ENCODE measurements around the gene CHD9. TPM values are rescaled to one million over a fixed set of nuclear protein-coding genes. Genes with fewer than 3 reads are reported as not detected.

CHD9 gene
- total RNA-seq, 1 donor from 2014 or later, result 77.4 TPM

- Histone ChIP-seq H3K9me3 (ENCODE audit: insufficient read depth, low read depth, low read length) (no peaks in the 10 kb centered on the region), H3K9ac (ENCODE audit: low read length) (no peak overlapping the region), H3K79me2 (ENCODE audit: insufficient read depth, low read length) (no peaks in the 10 kb centered on the region), H3K27me3 (ENCODE audit: insufficient read depth, low read length) (no peaks in the 10 kb centered on the region), H3K36me3 (ENCODE audit: insufficient read depth, low read length) (no peaks in the 10 kb centered on the region), H3K4me3 (ENCODE audit: insufficient read depth, low read depth, low read length) (no peak overlapping the region), H4K20me1 (ENCODE audit: insufficient read depth, low read length) (no peaks in the 10 kb centered on the region), H3K4me1 (ENCODE audit: insufficient read depth, low read length) (no peaks in the 10 kb centered on the region), H3K27ac (ENCODE audit: low read depth, low read length) (no peak overlapping the region), H2AFZ (ENCODE audit: low read depth, low read length) (no peak overlapping the region), H3K4me2 (ENCODE audit: low read length) (no peak overlapping the region)
- H3K4me3 Mint-ChIP-seq (ENCODE audit: unreplicated experiment), result no peak overlapping the region
- no peaks in the 10 kb centered on the region for H3K27me3 Mint-ChIP-seq (ENCODE audit: low read depth, unreplicated experiment)
- DNase-seq (ENCODE audit: low read depth), result no peak
- TF ChIP-seq, protein P1, sequence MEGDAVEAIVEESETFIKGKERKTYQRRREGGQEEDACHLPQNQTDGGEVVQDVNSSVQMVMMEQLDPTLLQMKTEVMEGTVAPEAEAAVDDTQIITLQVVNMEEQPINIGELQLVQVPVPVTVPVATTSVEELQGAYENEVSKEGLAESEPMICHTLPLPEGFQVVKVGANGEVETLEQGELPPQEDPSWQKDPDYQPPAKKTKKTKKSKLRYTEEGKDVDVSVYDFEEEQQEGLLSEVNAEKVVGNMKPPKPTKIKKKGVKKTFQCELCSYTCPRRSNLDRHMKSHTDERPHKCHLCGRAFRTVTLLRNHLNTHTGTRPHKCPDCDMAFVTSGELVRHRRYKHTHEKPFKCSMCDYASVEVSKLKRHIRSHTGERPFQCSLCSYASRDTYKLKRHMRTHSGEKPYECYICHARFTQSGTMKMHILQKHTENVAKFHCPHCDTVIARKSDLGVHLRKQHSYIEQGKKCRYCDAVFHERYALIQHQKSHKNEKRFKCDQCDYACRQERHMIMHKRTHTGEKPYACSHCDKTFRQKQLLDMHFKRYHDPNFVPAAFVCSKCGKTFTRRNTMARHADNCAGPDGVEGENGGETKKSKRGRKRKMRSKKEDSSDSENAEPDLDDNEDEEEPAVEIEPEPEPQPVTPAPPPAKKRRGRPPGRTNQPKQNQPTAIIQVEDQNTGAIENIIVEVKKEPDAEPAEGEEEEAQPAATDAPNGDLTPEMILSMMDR (IDR thresholded peaks at IDR 0.05; ENCODE audit: insufficient read depth, low read depth, low read length), result no peak
- TF ChIP-seq EZH2 (IDR thresholded peaks at IDR 0.05; ENCODE audit: insufficient read depth, low read length), result no peak
- no peak overlapping the region for H3K27ac Mint-ChIP-seq (ENCODE audit: unreplicated experiment)
- H3K36me3 Mint-ChIP-seq (ENCODE audit: low read depth, unreplicated experiment), result peaks cover 3% of the 10 kb centered on the region
- no peak for FAIRE-seq
- no peaks in the 10 kb centered on the region for H3K9me3 Mint-ChIP-seq (ENCODE audit: unreplicated experiment)
- H3K4me1 Mint-ChIP-seq (ENCODE audit: low read depth, unreplicated experiment), result no peaks in the 10 kb centered on the region
Observed at GRCh38 chr16:53024045-53024444, 30.7 kb upstream of the CHD9 start.

GRCh38 chr16:53029971-53030370, 24.8 kb upstream of the CHD9 start:
- Histone ChIP-seq H3K27ac (ENCODE audit: low read depth, low read length) (no peak overlapping the region), H2AFZ (ENCODE audit: low read depth, low read length) (no peak overlapping the region), H3K79me2 (ENCODE audit: insufficient read depth, low read length) (no peaks in the 10 kb centered on the region), H3K9ac (ENCODE audit: low read length) (no peak overlapping the region), H3K9me3 (ENCODE audit: insufficient read depth, low read depth, low read length) (no peaks in the 10 kb centered on the region), H3K4me3 (ENCODE audit: insufficient read depth, low read depth, low read length) (no peak overlapping the region), H4K20me1 (ENCODE audit: insufficient read depth, low read length) (no peaks in the 10 kb centered on the region), H3K4me2 (ENCODE audit: low read length) (no peak overlapping the region), H3K36me3 (ENCODE audit: insufficient read depth, low read length) (no peaks in the 10 kb centered on the region), H3K4me1 (ENCODE audit: insufficient read depth, low read length) (no peaks in the 10 kb centered on the region), H3K27me3 (ENCODE audit: insufficient read depth, low read length) (no peaks in the 10 kb centered on the region)
- Mint-ChIP-seq H3K36me3 (ENCODE audit: low read depth, unreplicated experiment) (peaks cover 3% of the 10 kb centered on the region), H3K4me3 (ENCODE audit: unreplicated experiment) (no peak overlapping the region), H3K27me3 (ENCODE audit: low read depth, unreplicated experiment) (no peaks in the 10 kb centered on the region), H3K9me3 (ENCODE audit: unreplicated experiment) (peaks cover under 1% of the 10 kb centered on the region), H3K4me1 (ENCODE audit: low read depth, unreplicated experiment) (peaks cover 8% of the 10 kb centered on the region), H3K27ac (ENCODE audit: unreplicated experiment) (no peak overlapping the region)
- FAIRE-seq, result no peak
- DNase-seq (ENCODE audit: low read depth), result no peak
- TF ChIP-seq, protein P1 (IDR thresholded peaks at IDR 0.05; ENCODE audit: insufficient read depth, low read depth, low read length), result no peak

DNA sequence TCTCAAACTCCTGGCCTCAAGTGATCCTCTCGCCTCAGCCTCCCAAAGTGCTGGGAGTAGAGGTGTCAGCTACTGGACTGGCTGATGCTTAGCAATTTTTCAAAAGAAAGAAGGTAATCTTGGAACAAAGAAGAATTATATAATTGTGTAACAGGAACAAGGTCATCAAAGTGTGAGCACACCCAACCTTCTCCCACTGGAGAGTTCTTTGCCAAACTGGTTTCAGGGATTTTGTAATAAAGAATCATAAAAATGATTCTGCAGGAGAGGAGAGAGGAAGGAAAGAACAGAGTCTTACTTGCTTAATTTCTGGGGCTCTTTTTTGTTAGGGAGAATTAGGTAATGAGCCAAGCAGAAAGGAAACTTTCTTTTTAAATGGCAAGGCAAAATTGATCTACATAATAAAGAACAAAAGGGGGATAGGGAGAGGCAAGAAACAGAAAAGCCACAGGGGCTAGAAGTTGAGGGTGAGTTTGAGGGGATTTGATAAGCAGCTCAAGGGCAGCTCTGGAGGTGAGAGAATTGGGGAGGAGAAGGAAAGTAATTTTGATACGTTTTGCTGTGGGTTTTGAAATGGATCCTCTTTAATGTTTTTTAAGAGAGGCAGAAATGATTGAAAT, 23.4 kb upstream of the CHD9 start:
- no peak for DNase-seq (ENCODE audit: low read depth)
- H3K9me3 ChIP-seq (ENCODE audit: insufficient read depth, low read depth, low read length), result no peaks in the 10 kb centered on the region
- no peaks in the 10 kb centered on the region for H3K36me3 Mint-ChIP-seq (ENCODE audit: low read depth, unreplicated experiment)
- no peak for FAIRE-seq
- no peaks in the 10 kb centered on the region for H3K36me3 ChIP-seq (ENCODE audit: insufficient read depth, low read length)
- no peak overlapping the region for H3K4me3 Mint-ChIP-seq (ENCODE audit: unreplicated experiment)
- H2AFZ ChIP-seq (ENCODE audit: low read depth, low read length), result no peak overlapping the region
- no peak for TF ChIP-seq EZH2 (IDR thresholded peaks at IDR 0.05; ENCODE audit: insufficient read depth, low read length)
- TF ChIP-seq, protein P1 (IDR thresholded peaks at IDR 0.05; ENCODE audit: insufficient read depth, low read depth, low read length), result no peak
- H3K27ac ChIP-seq (ENCODE audit: low read depth, low read length), result no peak overlapping the region
- no peaks in the 10 kb centered on the region for H3K4me1 ChIP-seq (ENCODE audit: insufficient read depth, low read length)
- H3K9ac ChIP-seq (ENCODE audit: low read length), result no peak overlapping the region
- H3K27ac Mint-ChIP-seq (ENCODE audit: unreplicated experiment), result no peak overlapping the region
- H3K27me3 ChIP-seq (ENCODE audit: insufficient read depth, low read length), result no peaks in the 10 kb centered on the region
- H3K79me2 ChIP-seq (ENCODE audit: insufficient read depth, low read length), result no peaks in the 10 kb centered on the region
- H3K27me3 Mint-ChIP-seq (ENCODE audit: low read depth, unreplicated experiment), result no peaks in the 10 kb centered on the region
- H3K9me3 Mint-ChIP-seq (ENCODE audit: unreplicated experiment), result peaks cover 2% of the 10 kb centered on the region
- no peaks in the 10 kb centered on the region for H4K20me1 ChIP-seq (ENCODE audit: insufficient read depth, low read length)
- H3K4me1 Mint-ChIP-seq (ENCODE audit: low read depth, unreplicated experiment), result peaks cover 8% of the 10 kb centered on the region
- no peak overlapping the region for H3K4me3 ChIP-seq (ENCODE audit: insufficient read depth, low read depth, low read length)
- no peak overlapping the region for H3K4me2 ChIP-seq (ENCODE audit: low read length)

Data from astrocyte (in vitro differentiated cells and primary cell).